ENCODE measurements around the gene LRP1.

The LRP1 gene

GRCh38 chr12:57173683-57174082, 45.4 kb downstream of the LRP1 start:
- DNase-seq (ENCODE audit: low read depth, low spot score), result no peak

- no peak for DNase-seq (ENCODE audit: low read depth, low spot score)
These were observed 47.3 kb downstream of the LRP1 start for GRCh38 chr12:57175428-57176138.

- no peak for DNase-seq (ENCODE audit: low read depth, low spot score)
These were observed 47.8 kb downstream of the LRP1 start for GRCh38 chr12:57176139-57176477.

GRCh38 chr12:57176846-57177245, 48.6 kb downstream of the LRP1 start:
- no peak for DNase-seq (ENCODE audit: low read depth, low spot score)

- no peak for DNase-seq (ENCODE audit: low read depth, low spot score)
These were observed 49.1 kb downstream of the LRP1 start for GRCh38 chr12:57177354-57177753.

- DNase-seq (ENCODE audit: low read depth, low spot score), result no peak
These were observed 49.9 kb downstream of the LRP1 start for GRCh38 chr12:57178213-57178612.

- DNase-seq (ENCODE audit: low read depth, low spot score), result no peak
These were observed 51.2 kb downstream of the LRP1 start for GRCh38 chr12:57179331-57180086.

- no peak for DNase-seq (ENCODE audit: low read depth, low spot score)
These were observed 52.2 kb downstream of the LRP1 start for GRCh38 chr12:57180321-57180989.

- no peak for DNase-seq (ENCODE audit: low read depth, low spot score)
These were observed 52.8 kb downstream of the LRP1 start for GRCh38 chr12:57181072-57181471.

- no peak for DNase-seq (ENCODE audit: low read depth, low spot score)
These were observed 53.4 kb downstream of the LRP1 start for GRCh38 chr12:57181561-57182155.

GRCh38 chr12:57182918-57183575, 54.8 kb downstream of the LRP1 start:
- DNase-seq (ENCODE audit: low read depth, low spot score), result no peak

- DNase-seq (ENCODE audit: low read depth, low spot score), result no peak
These were observed 55.8 kb downstream of the LRP1 start for GRCh38 chr12:57183939-57184725.

- no peak for DNase-seq (ENCODE audit: low read depth, low spot score)
These were observed 57.1 kb downstream of the LRP1 start for GRCh38 chr12:57185403-57185802.

GRCh38 chr12:57185906-57186508, 57.7 kb downstream of the LRP1 start:
- no peak for DNase-seq (ENCODE audit: low read depth, low spot score)

- no peak for DNase-seq (ENCODE audit: low read depth, low spot score)
These were observed 59.2 kb downstream of the LRP1 start for GRCh38 chr12:57187222-57188089.

GRCh38 chr12:57188090-57188425, 59.8 kb downstream of the LRP1 start:
- DNase-seq (ENCODE audit: low read depth, low spot score), result no peak

- no peak for DNase-seq (ENCODE audit: low read depth, low spot score)
These were observed 61.8 kb downstream of the LRP1 start for GRCh38 chr12:57190037-57190436.

GRCh38 chr12:57190821-57191220, 62.5 kb downstream of the LRP1 start:
- DNase-seq (ENCODE audit: low read depth, low spot score), result no peak

- DNase-seq (ENCODE audit: low read depth, low spot score), result no peak
These were observed 63.1 kb downstream of the LRP1 start for GRCh38 chr12:57191410-57191809.

GRCh38 chr12:57192920-57193319, 64.6 kb downstream of the LRP1 start:
- no peak for DNase-seq (ENCODE audit: low read depth, low spot score)
